ENCODE data around the gene TSNAXIP1. TPM values are rescaled to one million over a fixed set of nuclear protein-coding genes. Genes with fewer than 3 reads are reported as not detected.

The TSNAXIP1 gene
- total and polyA plus RNA-seq, 2 experiments from 2014 or later, result 0.97 to 2.4 TPM

- TF ChIP-seq ZNF331 (CRISPR knock-in tag; IDR thresholded peaks at IDR 0.05; ENCODE audit: low read depth) (no peak), POLR2AphosphoS5 (IDR thresholded peaks at IDR 0.05; ENCODE audit: low read depth) (no peak), CTCF (conservative IDR thresholded peaks at IDR 0.05; ENCODE audit: low read depth in 2 of 2) (no peak), EZH2 (IDR thresholded peaks at IDR 0.05; ENCODE audit: low read depth, unreplicated experiment) (no peak), JUNB (IDR thresholded peaks at IDR 0.05; ENCODE audit: unreplicated experiment) (no peak), REST (IDR thresholded peaks at IDR 0.05; ENCODE audit: unreplicated experiment) (no peak), STAT1 (IDR thresholded peaks at IDR 0.05; ENCODE audit: unreplicated experiment) (no peak), ZNF114 (CRISPR knock-in tag; IDR thresholded peaks at IDR 0.05) (no peak)
- H3K4me1 Mint-ChIP-seq, result peaks cover 22% of the 10 kb centered on the region
- Histone ChIP-seq H3K79me2 (replicated peaks; ENCODE audit: insufficient read depth) (no peaks in the 10 kb centered on the region; the same call in 1 of the 2 replicates), H3K4me2 (no peak overlapping the region), H3K36me3 (ENCODE audit: insufficient read depth) (no peaks in the 10 kb centered on the region; the same call in 1 of the 2 replicates), H3K4me1 (ENCODE audit: insufficient read depth) (0 out of 2 replicates have a peak, but pooled peaks cover 3% of the 10 kb centered on the region), H3K27me3 (ENCODE audit: insufficient read depth) (no peaks in the 10 kb centered on the region), H3K4me3 (no peak overlapping the region), H3K27ac (ENCODE audit: low read depth) (no peak overlapping the region), H4K20me1 (replicated peaks; ENCODE audit: insufficient read depth) (0 out of 2 replicates have a peak, but pooled peaks cover 3% of the 10 kb centered on the region), H2AFZ (no peak overlapping the region), H3K9me2 (ENCODE audit: insufficient read depth) (no peaks in the 10 kb centered on the region), H3F3A (replicated peaks; ENCODE audit: low read depth) (no peaks in the 10 kb centered on the region)
- no peak for ATAC-seq
- no peak overlapping the region for H3K27ac Mint-ChIP-seq
- no peak overlapping the region for H3K4me3 Mint-ChIP-seq
- no peaks in the 10 kb centered on the region for H3K9me3 Mint-ChIP-seq
- peaks cover 39% of the 10 kb centered on the region for H3K36me3 Mint-ChIP-seq (ENCODE audit: low read depth)
- H3K27me3 Mint-ChIP-seq (ENCODE audit: insufficient read depth, low read depth, poor library complexity), result peaks cover 13% of the 10 kb centered on the region
- DNase-seq (ENCODE audit: low spot score), result no peak
Observed at GRCh38 chr16:67828651-67829050, 22.0 kb downstream of the TSNAXIP1 start.

GRCh38 chr16:67833030-67833414 is 26.3 kb downstream of the TSNAXIP1 start:
- no peak for DNase-seq (ENCODE audit: low spot score)
- Histone ChIP-seq H3K4me1 (ENCODE audit: insufficient read depth) (0 out of 2 replicates have a peak, but pooled peaks cover 3% of the 10 kb centered on the region), H3K36me3 (ENCODE audit: insufficient read depth) (no peaks in the 10 kb centered on the region), H3K9me2 (ENCODE audit: insufficient read depth) (no peaks in the 10 kb centered on the region), H3K79me2 (replicated peaks; ENCODE audit: insufficient read depth) (no peaks in the 10 kb centered on the region; the same call in 1 of the 2 replicates), H4K20me1 (replicated peaks; ENCODE audit: insufficient read depth) (0 out of 2 replicates have a peak, but pooled peaks cover 3% of the 10 kb centered on the region), H3K4me2 (peak overlapping the region; percentile 99), H3K27me3 (ENCODE audit: insufficient read depth) (no peaks in the 10 kb centered on the region), H3K4me3 (peak overlapping the region; percentile 92), H2AFZ (peak overlapping the region; percentile 84), H3K27ac (ENCODE audit: low read depth) (no peak overlapping the region), H3F3A (replicated peaks; ENCODE audit: low read depth) (no peaks in the 10 kb centered on the region)
- H3K36me3 Mint-ChIP-seq (ENCODE audit: low read depth), result peaks cover 26% of the 10 kb centered on the region
- peaks cover 9% of the 10 kb centered on the region for H3K27me3 Mint-ChIP-seq (ENCODE audit: insufficient read depth, low read depth, poor library complexity)
- no peak overlapping the region for H3K27ac Mint-ChIP-seq
- peaks cover 10% of the 10 kb centered on the region for H3K4me1 Mint-ChIP-seq
- H3K9me3 Mint-ChIP-seq, result no peaks in the 10 kb centered on the region
- H3K4me3 Mint-ChIP-seq, result peak overlapping the region; percentile 84
- no peak; the same call in 2 of the 3 replicates for ATAC-seq
- TF ChIP-seq ZNF114 (CRISPR knock-in tag; IDR thresholded peaks at IDR 0.05) (no peak), CREB1 (CRISPR knock-in tag; IDR thresholded peaks at IDR 0.05; ENCODE audit: low read depth) (no peak)

Measured in GM23338 (cell line).